ENCODE data around the gene FGF10.

FGF10 gene

DNA sequence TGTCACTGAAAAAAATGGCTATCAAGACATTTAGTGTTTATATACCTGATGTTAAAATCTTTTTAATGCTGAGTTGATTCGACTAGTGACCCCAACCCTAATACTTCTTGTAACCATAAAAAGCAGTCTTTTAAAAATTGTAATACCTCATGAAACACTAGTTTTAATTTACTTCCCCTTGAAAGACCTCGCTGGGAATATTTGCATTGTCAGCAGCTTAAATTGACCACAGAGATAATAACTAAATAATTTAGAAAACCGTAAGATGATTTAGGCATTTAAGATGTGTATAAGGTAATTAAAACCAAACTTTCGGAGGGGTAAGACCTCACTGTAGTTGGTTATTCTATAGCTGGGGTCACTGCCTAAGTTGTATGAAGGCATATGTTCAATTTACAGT is 89.8 kb downstream of the FGF10 start:
- H3K27ac ChIP-seq: no peak overlapping the region
- TF ChIP-seq CTCF (conservative IDR thresholded peaks at IDR 0.05): no peak

GRCh38 chr5:44294516-44294915 is 94.7 kb downstream of the FGF10 start:
- no peak overlapping the region for H3K27ac ChIP-seq

GRCh38 chr5:44292736-44293135 is 96.5 kb downstream of the FGF10 start:
- TF ChIP-seq CTCF (conservative IDR thresholded peaks at IDR 0.05): no peak
- no peak overlapping the region for H3K27ac ChIP-seq

More at GRCh38 chr5:44294516-44294915, 94.7 kb downstream of the FGF10 start:
- no peak for TF ChIP-seq CTCF (conservative IDR thresholded peaks at IDR 0.05)

GRCh38 chr5:44278469-44278868 is 110.8 kb downstream of the FGF10 start:
- no peak for TF ChIP-seq CTCF (conservative IDR thresholded peaks at IDR 0.05)
- no peak overlapping the region for H3K27ac ChIP-seq

DNA sequence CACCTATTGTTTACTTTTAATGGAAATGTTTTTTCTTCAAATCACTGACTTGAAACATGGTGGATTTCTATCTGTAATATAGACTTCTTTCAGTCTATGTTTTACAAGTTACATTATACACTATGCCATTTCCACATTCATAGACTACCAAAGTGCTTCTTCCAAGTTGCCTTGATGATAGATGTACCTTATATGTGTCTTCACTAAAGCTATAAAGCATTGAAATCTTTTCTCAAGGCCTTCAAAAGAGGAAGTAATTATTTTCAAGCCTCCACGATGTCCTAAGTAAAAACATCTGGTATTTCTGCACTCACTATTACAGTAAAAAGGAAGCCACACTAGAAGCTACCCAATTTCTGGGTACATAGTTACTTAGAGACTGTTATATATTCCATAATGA is 113.3 kb downstream of the FGF10 start:
- no peak overlapping the region for H3K27ac ChIP-seq
- no peak for TF ChIP-seq CTCF (conservative IDR thresholded peaks at IDR 0.05)

- H3K27ac ChIP-seq: no peak overlapping the region
- TF ChIP-seq CTCF (conservative IDR thresholded peaks at IDR 0.05): no peak
Observed at GRCh38 chr5:44275329-44275728, 113.9 kb downstream of the FGF10 start.

- H3K27ac ChIP-seq: no peak overlapping the region
- no peak for TF ChIP-seq CTCF (conservative IDR thresholded peaks at IDR 0.05)
Observed at GRCh38 chr5:44267909-44268308, 121.3 kb downstream of the FGF10 start.
